Peyer's patch (tissue), 4 donors: ENCODE data around the gene PRDM12. TPM values are rescaled to one million over a fixed set of nuclear protein-coding genes. Genes with fewer than 3 reads are reported as not detected.

ENCODE experiments used
- DNase-seq, 3 donors: peaks; one replicate each; pipeline ENCODE4 v3.0.0-alpha.2; 2017 to 2019
- H3K27ac ChIP-seq, 4 donors: fragments of 200-600 bp; sonication (generic); one replicate each; pipeline ENCODE4 v1.5.1; 2016 to 2019
- H3K27me3 ChIP-seq, 2 donors: fragments of 200-600 bp; sonication (generic); one replicate each; pipeline ENCODE4 v1.5.1; 2019
- H3K36me3 ChIP-seq, 3 donors: fragments of 200-600 bp; sonication (generic); one replicate each; pipeline ENCODE4 v1.5.1; 2016 to 2019
- H3K4me1 ChIP-seq, 4 donors: fragments of 200-600 bp; sonication (generic); one replicate each; pipeline ENCODE4 v1.5.1; 2016 to 2019
- H3K4me3 ChIP-seq, 4 donors: fragments of 200-600 bp; sonication (generic); 1 replicate in 3 of 4; 2 replicates in 1 of 4; pipeline ENCODE4 v1.5.1; 2016 to 2019; ENCODE audit warnings: mild to moderate bottlenecking in 1 of 4
- H3K9me3 ChIP-seq, 4 donors: fragments of 200-600 bp; sonication (generic); one replicate each; pipeline ENCODE4 v1.5.1; 2016 to 2019; ENCODE audit warnings: mild to moderate bottlenecking in 1 of 4
- CTCF ChIP-seq, 6 experiments: fragments of 450-650 bp in 4 of 6; fragments of 200-600 bp in 2 of 6; sonication (generic) in 1 of 6; IDR thresholded peaks; one replicate each; pipeline ENCODE4 v1.5.1; 2017 to 2019; ENCODE audit warnings: antibody characterized with exemption in 6 of 6, mild to moderate bottlenecking in 3 of 6, moderate library complexity in 1 of 6
- POLR2A ChIP-seq, 2 donors: fragments of 450-650 bp; IDR thresholded peaks; one replicate each; pipeline ENCODE4 v1.5.1; 2017; ENCODE audit warnings: antibody characterized with exemption in 2 of 2, mild to moderate bottlenecking in 2 of 2, moderate library complexity in 2 of 2
- total RNA-seq, 4 donors: library from RNA; depleted of rRNA; stranded (reverse); fragments of >200 nt; gene quantifications; one replicate each; pipeline ENCODE4 v1.1.0, GENCODE V29; 2016

Gene PRDM12
- total RNA-seq, 4 donors from 2014 or later, result 1.8 TPM; not detected in 3

- no peaks in the 10 kb centered on the region for H3K9me3 ChIP-seq
- H3K27me3 ChIP-seq, result peaks cover 0 to 52% of the 10 kb centered on the region in 2 donors
- TF ChIP-seq CTCF (IDR thresholded peaks at IDR 0.05) (no peak), POLR2A (IDR thresholded peaks at IDR 0.05) (no peak)
- no peak overlapping the region for H3K27ac ChIP-seq
- H3K4me3 ChIP-seq, result no peak overlapping the region
- H3K36me3 ChIP-seq, result no peaks in the 10 kb centered on the region
- peaks cover 0 to 38% (median 16%) of the 10 kb centered on the region in 4 donors for H3K4me1 ChIP-seq
- no peak for DNase-seq
Measured at GRCh38 chr9:130667120-130667435, 2.7 kb downstream of the PRDM12 start.

GRCh38 chr9:130668196-130668595 lies 3.8 kb downstream of the PRDM12 start:
- H3K27me3 ChIP-seq, result peaks cover 0 to 41% of the 10 kb centered on the region in 2 donors

GRCh38 chr9:130668659-130669058 lies 4.3 kb downstream of the PRDM12 start:
- TF ChIP-seq CTCF (IDR thresholded peaks at IDR 0.05) (no peak), POLR2A (IDR thresholded peaks at IDR 0.05) (no peak)
- Histone ChIP-seq H3K4me3 (no peak overlapping the region), H3K36me3 (no peaks in the 10 kb centered on the region), H3K9me3 (no peaks in the 10 kb centered on the region), H3K27me3 (peaks cover 0 to 37% of the 10 kb centered on the region in 2 donors), H3K27ac (no peak overlapping the region), H3K4me1 (peaks cover 0 to 22% (median 9%) of the 10 kb centered on the region in 4 donors)
- DNase-seq, result no peak

More at GRCh38 chr9:130668196-130668595, 3.8 kb downstream of the PRDM12 start:
- Histone ChIP-seq H3K4me3 (no peak overlapping the region), H3K36me3 (no peaks in the 10 kb centered on the region), H3K9me3 (no peaks in the 10 kb centered on the region), H3K27ac (no peak overlapping the region), H3K4me1 (peaks cover 0 to 27% (median 11%) of the 10 kb centered on the region in 4 donors)
- no peak for DNase-seq
- no peak for TF ChIP-seq CTCF (IDR thresholded peaks at IDR 0.05)
- no peak for TF ChIP-seq POLR2A (IDR thresholded peaks at IDR 0.05)

- Histone ChIP-seq H3K9me3 (no peaks in the 10 kb centered on the region), H3K4me1 (peaks cover 0 to 10% (median 4%) of the 10 kb centered on the region in 4 donors), H3K27me3 (peaks cover 0 to 24% of the 10 kb centered on the region in 2 donors), H3K4me3 (no peak overlapping the region), H3K27ac (no peak overlapping the region), H3K36me3 (no peaks in the 10 kb centered on the region)
- DNase-seq, result no peak
- TF ChIP-seq CTCF (IDR thresholded peaks at IDR 0.05) (no peak), POLR2A (IDR thresholded peaks at IDR 0.05) (no peak)
Measured at GRCh38 chr9:130669965-130670364, 5.6 kb downstream of the PRDM12 start.

- no peaks in the 10 kb centered on the region for H3K36me3 ChIP-seq
- peaks cover 0 to 8% (median 1%) of the 10 kb centered on the region in 4 donors for H3K4me1 ChIP-seq
- H3K27me3 ChIP-seq, result peaks cover 0 to 17% of the 10 kb centered on the region in 2 donors
- TF ChIP-seq POLR2A (IDR thresholded peaks at IDR 0.05) (no peak), CTCF (IDR thresholded peaks at IDR 0.05) (no peak)
- H3K4me3 ChIP-seq, result no peak overlapping the region
- H3K27ac ChIP-seq, result no peak overlapping the region
- DNase-seq, result no peak
- H3K9me3 ChIP-seq, result no peaks in the 10 kb centered on the region
Measured at GRCh38 chr9:130670644-130671043, 6.2 kb downstream of the PRDM12 start.

GRCh38 chr9:130672466-130672865 lies 8.1 kb downstream of the PRDM12 start:
- no peak for DNase-seq
- TF ChIP-seq POLR2A (IDR thresholded peaks at IDR 0.05) (no peak), CTCF (IDR thresholded peaks at IDR 0.05) (no peak)
- no peaks in the 10 kb centered on the region for H3K27me3 ChIP-seq
- H3K4me3 ChIP-seq, result no peak overlapping the region
- no peak overlapping the region for H3K27ac ChIP-seq
- H3K9me3 ChIP-seq, result no peaks in the 10 kb centered on the region
- H3K36me3 ChIP-seq, result no peaks in the 10 kb centered on the region
- H3K4me1 ChIP-seq, result no peaks in the 10 kb centered on the region
